CD14-positive monocyte (primary cell): ENCODE data around the gene AXIN1. TPM values are rescaled to one million over a fixed set of nuclear protein-coding genes. Genes with fewer than 3 reads are reported as not detected.
"Not testable (repeated sequence)": the region's sequence is repeated elsewhere in the genome, so short reads cannot be mapped to it uniquely, and the experiment has no call there.

Experiments
- DNase-seq, 3 donors: peaks; one replicate each; pipeline ENCODE4 v3.0.0-alpha.2; 2011 to 2022
- H2AFZ ChIP-seq: 2 replicates; pipeline ENCODE4 v1.6.0; 2012; ENCODE audit warnings: mild to moderate bottlenecking, low read depth, low read length, inconsistent platforms; ENCODE audit not compliant: insufficient read depth, poor library complexity, severe bottlenecking
- H3K27ac ChIP-seq, 2 donors: 1 replicate in 1 of 2; 2 replicates in 1 of 2; pipeline ENCODE4 v1.5.1; 2012 to 2013; ENCODE audit warnings: low read length in 2 of 2, control low read depth in 1 of 2, inconsistent platforms in 1 of 2, low read depth in 1 of 2, mild to moderate bottlenecking in 1 of 2
- H3K27me3 ChIP-seq, 2 donors: one replicate each; pipeline versions ENCODE4 v1.6.0 to v1.6.1; 2011 to 2013; ENCODE audit warnings: low read length in 2 of 2; ENCODE audit not compliant: control insufficient read depth in 2 of 2, insufficient read depth in 2 of 2
- H3K36me3 ChIP-seq, 2 donors: replicated peaks in 1 of 2; 1 replicate in 1 of 2; 2 replicates in 1 of 2; pipeline versions ENCODE4 v1.5.1 to v1.6.1; 2012 to 2013; ENCODE audit warnings: low read length in 2 of 2, control low read depth in 1 of 2, inconsistent platforms in 1 of 2, mild to moderate bottlenecking in 1 of 2; ENCODE audit not compliant: insufficient read depth in 2 of 2, control insufficient read depth in 1 of 2
- H3K4me1 ChIP-seq, 2 donors: 1 replicate in 1 of 2; 2 replicates in 1 of 2; pipeline versions ENCODE4 v1.5.1 to v1.6.1; 2012 to 2013; ENCODE audit warnings: low read length in 2 of 2, control low read depth in 1 of 2, inconsistent platforms in 1 of 2, mild to moderate bottlenecking in 1 of 2, moderate library complexity in 1 of 2; ENCODE audit not compliant: insufficient read depth in 2 of 2, control insufficient read depth in 1 of 2
- H3K4me2 ChIP-seq: replicated peaks from 2 replicates; pipeline ENCODE3; 2012; ENCODE audit warnings: low read length, moderate library complexity, mild to moderate bottlenecking; ENCODE audit not compliant: poor library complexity, severe bottlenecking; ENCODE audit errors: extremely low read depth
- H3K4me3 ChIP-seq, 3 experiments: fragments of 200-600 bp in 1 of 3; sonication (generic) in 1 of 3; replicated peaks in 1 of 3; 1 replicate in 2 of 3; 2 replicates in 1 of 3; pipeline ENCODE4 v1.5.1; 2011 to 2013; ENCODE audit warnings: low read length in 3 of 3, mild to moderate bottlenecking in 3 of 3, control low read depth in 2 of 3, low read depth in 2 of 3, inconsistent platforms in 1 of 3, moderate library complexity in 1 of 3
- H3K79me2 ChIP-seq: 2 replicates; pipeline ENCODE4 v1.6.0; 2012; ENCODE audit warnings: mild to moderate bottlenecking, control low read depth, inconsistent platforms, low read length, moderate library complexity; ENCODE audit not compliant: insufficient read depth
- H3K9ac ChIP-seq: 2 replicates; pipeline ENCODE4 v1.6.0; 2017; ENCODE audit warnings: low read length, mild to moderate bottlenecking; ENCODE audit not compliant: insufficient read depth, poor library complexity, severe bottlenecking
- H3K9me3 ChIP-seq, 2 donors: replicated peaks in 1 of 2; 1 replicate in 1 of 2; 2 replicates in 1 of 2; pipeline versions ENCODE4 v1.5.1 to v1.6.1; 2012 to 2013; ENCODE audit warnings: low read length in 2 of 2, control low read depth in 1 of 2; ENCODE audit not compliant: control insufficient read depth in 1 of 2, insufficient read depth in 1 of 2
- H4K20me1 ChIP-seq: 2 replicates; pipeline ENCODE4 v1.6.0; 2012; ENCODE audit warnings: mild to moderate bottlenecking, low read length, control low read depth, moderate library complexity; ENCODE audit not compliant: insufficient read depth
- H3K27ac Mint-ChIP-seq, 7 donors: one replicate each; pipeline ENCODE4 v1.8.0; 2020; ENCODE audit warnings: mild to moderate bottlenecking in 7 of 7, mixed read lengths in 7 of 7, moderate library complexity in 6 of 7, inconsistent platforms in 2 of 7
- H3K27me3 Mint-ChIP-seq, 3 donors: one replicate each; pipeline ENCODE4 v1.8.0; 2021 to 2022; ENCODE audit warnings: low read depth in 3 of 3, mild to moderate bottlenecking in 3 of 3, mixed read lengths in 3 of 3, moderate library complexity in 3 of 3, inconsistent platforms in 1 of 3
- H3K36me3 Mint-ChIP-seq, 2 donors: one replicate each; pipeline ENCODE4 v1.8.0; 2020; ENCODE audit warnings: mixed read lengths in 2 of 2, inconsistent platforms in 1 of 2, mild to moderate bottlenecking in 1 of 2
- H3K4me1 Mint-ChIP-seq: one replicate; pipeline ENCODE4 v1.8.0; 2020; ENCODE audit warnings: mild to moderate bottlenecking, mixed read lengths
- H3K4me3 Mint-ChIP-seq, 2 donors: one replicate each; pipeline ENCODE4 v1.8.0; 2020; ENCODE audit warnings: mild to moderate bottlenecking in 2 of 2, mixed read lengths in 2 of 2, moderate library complexity in 1 of 2
- H3K9me3 Mint-ChIP-seq, 7 donors: one replicate each; pipeline ENCODE4 v1.8.0; 2020 to 2022; ENCODE audit warnings: mixed read lengths in 7 of 7, mild to moderate bottlenecking in 6 of 7, moderate library complexity in 6 of 7, inconsistent platforms in 2 of 7
- CTCF ChIP-seq: fragments of 200-600 bp; IDR thresholded peaks from one replicate; pipeline ENCODE4 v1.8.0; 2022; ENCODE audit warnings: antibody characterized with exemption, mild to moderate bottlenecking
- WGBS: methylation state at CpG from one replicate; pipeline ENCODE4 v1.1.5; 2013; ENCODE audit warnings: missing lambda C conversion rate; ENCODE audit not compliant: insufficient coverage; 5-methylcytosine and 5-hydroxymethylcytosine counted together
- intact Hi-C, 2 donors: fragments of 100-400 bp; cut with micrococcal nuclease; formaldehyde crosslinking; loops; one replicate each; pipeline versions ENCODE4 v1.15.0 to v1.15.1; 2023
- polyA plus RNA-seq, 3 donors: library from polyadenylated mRNA; depleted of rRNA in 1 of 3; unstranded in 2 of 3; stranded (reverse) in 1 of 3; fragments of 300-500 nt in 2 of 3; fragments of >200 nt in 1 of 3; fragmentation: Illumina TruSeq in 2 of 3; gene quantifications; 1 replicate in 2 of 3; 2 replicates in 1 of 3; pipeline ENCODE4 v1.2.3, GENCODE V29; 2012 to 2021

Gene AXIN1
- polyA plus RNA-seq, 3 donors, result 0.30 to 20.9 (median 0.74) TPM

GRCh38 chr16:259226-259625, 93.3 kb downstream of the AXIN1 start:
- intact Hi-C loops, result no loop called here
- no peak overlapping the region for H2AFZ ChIP-seq
- H3K36me3 ChIP-seq, result peaks cover 45 to 61% of the 10 kb centered on the region in 2 donors
- no peaks in the 10 kb centered on the region for H3K27me3 ChIP-seq
- no peaks in the 10 kb centered on the region for H4K20me1 ChIP-seq
- no peak overlapping the region for H3K4me3 ChIP-seq
- TF ChIP-seq CTCF, result no peak
- no peaks in the 10 kb centered on the region for H3K4me1 ChIP-seq
- H3K9ac ChIP-seq, result no peak overlapping the region
- no peaks in the 10 kb centered on the region for H3K79me2 ChIP-seq
- no peak for DNase-seq
- no peak overlapping the region for H3K27ac ChIP-seq
- peaks cover 5% of the 10 kb centered on the region for H3K4me1 Mint-ChIP-seq
- peak overlapping the region in 2 of 7 donors; percentile 18 to 31 for H3K27ac Mint-ChIP-seq
- H3K36me3 Mint-ChIP-seq, result peaks cover 65 to 86% of the 10 kb centered on the region in 2 donors
- no peak overlapping the region for H3K4me2 ChIP-seq
- WGBS, result 27% methylated on average over 3 of the region's 10 CpGs
- H3K4me3 Mint-ChIP-seq, result no peak overlapping the region
- no peaks in the 10 kb centered on the region for H3K27me3 Mint-ChIP-seq
- H3K9me3 Mint-ChIP-seq, result no peaks in the 10 kb centered on the region
- no peaks in the 10 kb centered on the region for H3K9me3 ChIP-seq

DNA sequence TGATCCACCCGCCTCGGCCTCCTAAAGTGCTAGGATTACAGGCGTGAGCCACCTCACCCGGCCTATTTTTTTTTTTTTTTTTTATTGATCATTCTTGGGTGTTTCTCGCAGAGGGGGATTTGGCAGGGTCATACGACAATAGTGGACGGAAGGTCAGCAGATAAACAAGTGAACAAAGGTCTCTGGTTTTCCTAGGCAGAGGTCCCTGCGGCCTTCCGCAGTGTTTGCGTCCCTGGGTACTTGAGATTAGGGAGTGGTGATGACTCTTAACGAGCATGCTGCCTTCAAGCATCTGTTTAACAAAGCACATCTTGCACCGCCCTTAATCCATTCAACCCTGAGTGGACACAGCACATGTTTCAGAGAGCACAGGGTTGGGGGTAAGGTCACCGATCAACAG, 94.4 kb downstream of the AXIN1 start:
- H3K36me3 Mint-ChIP-seq, result peaks cover 61 to 82% of the 10 kb centered on the region in 2 donors
- peaks cover 41 to 62% of the 10 kb centered on the region in 2 donors for H3K36me3 ChIP-seq

More for the DNA sequence above, 94.4 kb downstream of the AXIN1 start:
- H3K4me3 Mint-ChIP-seq, H3K27ac ChIP-seq, intact Hi-C loops, H3K79me2 ChIP-seq, H3K27ac Mint-ChIP-seq, H3K9me3 Mint-ChIP-seq, H3K27me3 ChIP-seq, H3K9ac ChIP-seq, H3K4me1 ChIP-seq, DNase-seq, H3K4me1 Mint-ChIP-seq, H3K4me2 ChIP-seq, H3K9me3 ChIP-seq, H4K20me1 ChIP-seq, H3K4me3 ChIP-seq, H2AFZ ChIP-seq, H3K27me3 Mint-ChIP-seq: not testable (repeated sequence)
- 95% methylated on average over 4 of the region's 13 CpGs for WGBS
